Mesendoderm (in vitro differentiated cells): ENCODE results near the gene UBE2E2.

Experiments
- DNase-seq: peaks from one replicate; pipeline ENCODE4 v3.0.0; 2013
- H2AK5ac ChIP-seq: 2 replicates; pipeline ENCODE4 v1.6.1; 2013; ENCODE audit warnings: low read length, inconsistent platforms
- H2BK120ac ChIP-seq: 2 replicates; pipeline ENCODE4 v1.6.1; 2013; ENCODE audit warnings: low read depth, mild to moderate bottlenecking, low read length, moderate library complexity, mixed read lengths
- H2BK15ac ChIP-seq: replicated peaks from 2 replicates; pipeline ENCODE4 v1.6.1; 2013; ENCODE audit warnings: low read depth, mild to moderate bottlenecking, moderate library complexity
- H2BK5ac ChIP-seq: 2 replicates; pipeline ENCODE4 v1.6.1; 2013; ENCODE audit warnings: low read length, inconsistent platforms
- H3K18ac ChIP-seq: 2 replicates; pipeline ENCODE4 v1.6.1; 2013; ENCODE audit warnings: mild to moderate bottlenecking, low read length, mixed read lengths
- H3K23ac ChIP-seq: one replicate; pipeline ENCODE4 v1.6.1; 2013; ENCODE audit warnings: low read length
- H3K27ac ChIP-seq: 2 replicates; pipeline ENCODE4 v1.5.1; 2013; ENCODE audit warnings: low read depth, mild to moderate bottlenecking, inconsistent platforms, low read length, moderate library complexity
- H3K27me3 ChIP-seq: 2 replicates; pipeline ENCODE4 v1.6.1; 2013; ENCODE audit warnings: low read length, control low read depth, mild to moderate bottlenecking, inconsistent platforms; ENCODE audit not compliant: insufficient read depth, poor library complexity
- H3K36me3 ChIP-seq: 2 replicates; pipeline ENCODE4 v1.6.1; 2013; ENCODE audit warnings: low read length, inconsistent platforms; ENCODE audit not compliant: control insufficient read depth, insufficient read depth
- H3K4ac ChIP-seq: one replicate; pipeline ENCODE4 v1.6.1; 2013; ENCODE audit warnings: low read depth, mild to moderate bottlenecking, low read length, moderate library complexity
- H3K4me1 ChIP-seq: 2 replicates; pipeline ENCODE4 v1.6.1; 2013; ENCODE audit warnings: low read depth, low read length, inconsistent platforms; ENCODE audit not compliant: control insufficient read depth
- H3K4me2 ChIP-seq: 2 replicates; pipeline ENCODE4 v1.6.1; 2013; ENCODE audit warnings: low read length
- H3K4me3 ChIP-seq: 2 replicates; pipeline ENCODE4 v1.5.1; 2013; ENCODE audit warnings: mild to moderate bottlenecking, low read length
- H3K56ac ChIP-seq: one replicate; pipeline ENCODE4 v1.6.1; 2013; ENCODE audit warnings: low read length
- H3K79me1 ChIP-seq: 2 replicates; pipeline ENCODE4 v1.6.1; 2013; ENCODE audit warnings: low read length, inconsistent platforms
- H3K79me2 ChIP-seq: 2 replicates; pipeline ENCODE4 v1.6.1; 2013; ENCODE audit warnings: mild to moderate bottlenecking, low read length; ENCODE audit not compliant: control insufficient read depth, insufficient read depth
- H3K9ac ChIP-seq: 2 replicates; pipeline ENCODE4 v1.6.1; 2013; ENCODE audit warnings: low read length, inconsistent platforms
- H4K5ac ChIP-seq: one replicate; pipeline ENCODE4 v1.6.1; 2013; ENCODE audit warnings: low read length
- H4K8ac ChIP-seq: one replicate; pipeline ENCODE4 v1.6.1; 2013; ENCODE audit warnings: low read depth, mild to moderate bottlenecking, control low read depth, low read length, moderate library complexity
- WGBS: extraction: QIAGEN DNeasy Blood & Tissue Kit; methylation state at CpG from one replicate; pipeline ENCODE4 v1.1.7; 2013; ENCODE audit warnings: low lambda C conversion rate, missing lambda C conversion rate; ENCODE audit not compliant: insufficient coverage; ENCODE audit errors: extremely low coverage; 5-methylcytosine and 5-hydroxymethylcytosine counted together

UBE2E2 gene

DNA sequence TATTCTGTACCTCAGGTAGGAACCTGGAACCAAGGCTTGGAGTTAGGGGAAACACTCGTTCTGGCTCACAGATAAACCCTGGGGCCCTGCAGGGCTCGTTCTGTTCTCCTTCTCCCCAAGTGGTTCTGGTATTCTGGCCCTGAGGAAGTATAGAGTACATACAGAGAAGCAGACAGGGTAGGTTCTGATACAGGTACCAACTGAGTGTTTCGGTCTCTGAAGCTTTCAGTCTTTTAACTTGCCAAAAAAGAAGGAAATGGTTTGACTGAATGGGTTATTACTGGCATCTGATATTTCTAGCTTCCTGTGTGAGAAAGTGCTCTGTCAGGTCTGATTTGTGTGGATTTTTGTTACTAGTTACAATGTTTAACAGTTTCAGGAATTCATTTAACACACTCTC is 67.3 kb downstream of the UBE2E2 start:
- H2BK15ac ChIP-seq: no peak overlapping the region
- no peak overlapping the region for H3K4me3 ChIP-seq
- H2BK5ac ChIP-seq: no peak overlapping the region
- no peak overlapping the region for H3K27ac ChIP-seq
- no peak for DNase-seq
- no peaks in the 10 kb centered on the region for H3K36me3 ChIP-seq
- H4K5ac ChIP-seq: no peak overlapping the region
- no peak overlapping the region for H3K23ac ChIP-seq
- no peak overlapping the region for H3K56ac ChIP-seq
- H3K79me2 ChIP-seq: no peaks in the 10 kb centered on the region
- no CpG with 5 or more reads among the region's 3 CpGs for WGBS
- H3K79me1 ChIP-seq: peaks cover 3% of the 10 kb centered on the region
- no peak overlapping the region for H4K8ac ChIP-seq
- H2AK5ac ChIP-seq: no peak overlapping the region
- H3K4me2 ChIP-seq: no peak overlapping the region
- H3K4me1 ChIP-seq: no peaks in the 10 kb centered on the region
- H3K4ac ChIP-seq: no peak overlapping the region
- no peak overlapping the region for H3K9ac ChIP-seq
- no peak overlapping the region for H3K18ac ChIP-seq
- no peaks in the 10 kb centered on the region for H3K27me3 ChIP-seq
- no peak overlapping the region for H2BK120ac ChIP-seq

DNA sequence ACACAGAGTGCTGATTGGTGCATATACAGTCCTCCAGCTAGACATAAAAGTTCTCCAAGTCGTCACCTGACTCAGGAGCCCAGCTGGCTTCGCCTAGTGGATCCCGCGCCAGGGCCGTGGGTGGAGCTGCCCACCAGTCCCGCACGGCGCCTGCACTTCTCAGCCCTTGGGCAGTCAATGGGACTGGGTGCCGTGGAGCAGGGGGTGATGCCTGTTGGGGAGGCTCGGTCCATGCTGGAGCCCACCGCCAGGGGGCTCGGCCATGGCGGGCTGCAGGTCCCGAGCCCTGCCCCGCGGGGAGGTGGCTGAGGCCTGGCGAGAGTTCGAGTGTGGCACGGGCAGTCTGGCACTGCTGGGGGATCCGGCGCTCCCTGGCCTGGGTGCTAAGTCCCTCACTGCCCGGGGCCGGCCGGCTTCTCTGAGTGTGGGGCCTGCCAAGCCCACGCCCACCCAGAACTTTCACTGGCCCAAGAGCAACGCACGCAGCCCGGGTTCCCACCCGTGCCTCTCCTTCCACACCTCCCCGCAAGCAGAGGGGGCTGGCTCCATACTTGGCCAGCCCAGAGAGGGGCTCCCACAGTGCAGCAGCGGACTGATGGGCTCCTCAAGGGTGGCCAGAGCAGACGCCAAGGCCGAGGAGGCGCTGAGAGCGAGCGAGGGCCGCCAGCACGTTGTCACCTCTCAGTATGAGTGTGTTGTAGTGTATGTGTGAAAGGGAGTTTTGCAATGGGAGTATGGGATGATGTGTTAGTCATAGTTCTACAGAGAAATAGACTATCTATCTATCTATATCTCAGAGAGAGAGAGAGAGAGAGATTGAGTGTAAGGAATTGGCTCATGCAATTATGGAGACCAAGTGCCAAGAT is 69.0 kb downstream of the UBE2E2 start:
- Histone ChIP-seq H3K79me2 (no peaks in the 10 kb centered on the region), H3K18ac (no peak overlapping the region), H3K36me3 (no peaks in the 10 kb centered on the region), H2BK5ac (no peak overlapping the region), H4K8ac (no peak overlapping the region), H3K79me1 (peaks cover 3% of the 10 kb centered on the region), H3K27me3 (no peaks in the 10 kb centered on the region), H3K23ac (no peak overlapping the region), H3K27ac (no peak overlapping the region), H2BK120ac (no peak overlapping the region), H2BK15ac (no peak overlapping the region), H4K5ac (no peak overlapping the region), H3K9ac (no peak overlapping the region), H3K56ac (no peak overlapping the region), H3K4me3 (no peak overlapping the region), H3K4me2 (no peak overlapping the region), H2AK5ac (no peak overlapping the region), H3K4ac (no peak overlapping the region), H3K4me1 (peaks cover under 1% of the 10 kb centered on the region)
- WGBS: no CpG with 5 or more reads among the region's 38 CpGs
- no peak for DNase-seq

DNA sequence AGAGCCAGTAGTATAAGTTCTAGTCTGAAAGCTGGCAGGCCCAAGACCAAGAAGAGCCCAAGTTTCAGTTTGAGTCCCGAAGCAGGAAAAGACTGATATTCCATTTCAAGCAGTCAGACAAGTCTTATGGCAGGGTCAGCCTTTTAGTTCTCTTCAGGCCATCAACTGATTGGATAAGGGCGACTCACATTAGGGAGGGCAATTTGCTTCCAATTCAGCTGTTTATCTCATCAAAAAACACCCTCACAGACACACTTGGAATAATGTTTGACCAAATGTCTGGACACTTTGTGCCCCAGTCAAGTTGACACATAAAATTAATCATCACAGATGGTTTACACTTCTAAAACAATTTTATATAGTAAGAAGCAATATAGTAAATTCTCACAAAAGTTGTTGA is 69.7 kb downstream of the UBE2E2 start:
- Histone ChIP-seq H3K27ac (no peak overlapping the region), H3K27me3 (no peaks in the 10 kb centered on the region), H2BK15ac (no peak overlapping the region), H3K23ac (no peak overlapping the region), H2BK5ac (no peak overlapping the region), H3K4me3 (no peak overlapping the region), H3K18ac (no peak overlapping the region), H3K36me3 (no peaks in the 10 kb centered on the region), H3K79me1 (peaks cover 3% of the 10 kb centered on the region), H4K5ac (no peak overlapping the region), H4K8ac (no peak overlapping the region), H3K4me2 (no peak overlapping the region), H3K4me1 (peaks cover 2% of the 10 kb centered on the region), H3K9ac (no peak overlapping the region), H2AK5ac (no peak overlapping the region), H3K56ac (no peak overlapping the region), H3K4ac (no peak overlapping the region), H3K79me2 (no peaks in the 10 kb centered on the region), H2BK120ac (no peak overlapping the region)
- no CpG with 5 or more reads among the region's 2 CpGs for WGBS
- DNase-seq: no peak

DNA sequence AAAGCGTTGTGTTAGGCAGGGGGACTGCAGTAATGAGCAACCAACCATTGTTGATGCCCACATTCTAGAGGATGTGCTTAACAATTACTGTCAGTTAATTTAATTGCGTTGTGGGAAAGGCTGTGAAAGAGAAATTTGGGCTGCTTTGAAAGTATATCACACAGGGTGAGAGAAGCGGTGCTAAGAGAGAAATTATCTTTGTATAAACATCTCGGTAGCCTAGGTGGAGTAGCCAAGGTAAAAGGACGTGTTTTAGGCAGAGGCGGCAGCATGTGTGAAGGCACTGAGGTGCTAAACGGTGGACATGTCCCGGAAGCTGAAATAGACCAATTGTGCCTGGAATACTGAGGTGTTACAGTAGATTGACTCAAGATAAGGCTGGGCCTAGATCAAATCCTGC is 71.9 kb downstream of the UBE2E2 start:
- H3K4ac ChIP-seq: no peak overlapping the region
- no CpG with 5 or more reads among the region's 8 CpGs for WGBS

DNA sequence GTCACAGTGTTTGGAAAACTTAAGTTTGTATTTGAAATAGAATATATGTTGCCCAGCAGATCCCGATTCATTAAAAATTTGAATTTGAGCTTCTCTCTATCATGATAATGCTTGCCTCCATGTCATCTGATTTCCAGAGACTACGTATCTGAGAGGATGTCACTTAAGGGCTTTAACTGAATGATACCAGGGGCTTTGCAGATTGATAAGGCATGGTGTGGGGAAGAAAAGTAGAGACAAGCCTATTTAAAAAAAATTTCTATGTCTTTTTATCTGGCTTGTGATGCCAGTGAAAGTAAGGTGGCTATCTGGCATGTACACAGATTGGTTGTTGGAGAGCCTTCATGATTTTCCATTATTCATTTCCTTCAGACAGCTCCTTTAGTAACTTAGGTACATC is 72.7 kb downstream of the UBE2E2 start:
- Histone ChIP-seq H3K18ac (no peak overlapping the region), H3K4me3 (no peak overlapping the region), H3K36me3 (no peaks in the 10 kb centered on the region), H3K79me2 (no peaks in the 10 kb centered on the region), H3K27me3 (no peaks in the 10 kb centered on the region), H3K27ac (no peak overlapping the region), H2BK15ac (no peak overlapping the region), H2AK5ac (no peak overlapping the region), H3K4me2 (no peak overlapping the region), H4K8ac (no peak overlapping the region), H3K56ac (no peak overlapping the region), H2BK5ac (no peak overlapping the region), H3K4ac (no peak overlapping the region), H3K4me1 (peaks cover 2% of the 10 kb centered on the region), H3K79me1 (peaks cover 3% of the 10 kb centered on the region), H2BK120ac (no peak overlapping the region), H3K23ac (no peak overlapping the region), H3K9ac (no peak overlapping the region), H4K5ac (no peak overlapping the region)
- peak; percentile 83 for DNase-seq
- no CpG with 5 or more reads among the region's 2 CpGs for WGBS

More for the DNA sequence above, 71.9 kb downstream of the UBE2E2 start:
- Histone ChIP-seq H3K18ac (no peak overlapping the region), H2AK5ac (no peak overlapping the region), H3K4me3 (no peak overlapping the region), H3K79me1 (no peaks in the 10 kb centered on the region), H3K4me1 (peaks cover 2% of the 10 kb centered on the region), H3K27ac (no peak overlapping the region), H3K56ac (no peak overlapping the region), H2BK15ac (no peak overlapping the region), H4K8ac (no peak overlapping the region), H2BK120ac (no peak overlapping the region), H3K23ac (no peak overlapping the region), H3K9ac (no peak overlapping the region), H3K36me3 (no peaks in the 10 kb centered on the region), H3K27me3 (no peaks in the 10 kb centered on the region), H3K4me2 (no peak overlapping the region), H2BK5ac (no peak overlapping the region), H4K5ac (no peak overlapping the region), H3K79me2 (no peaks in the 10 kb centered on the region)
- peak; percentile 92 for DNase-seq
